ENCODE results near the gene ATP6AP2. TPM values are rescaled to one million over a fixed set of nuclear protein-coding genes. Genes with fewer than 3 reads are reported as not detected.

Gene ATP6AP2
- total and polyA plus RNA-seq, 2 donors (not counting 1 experiment from before 2014, with no cell fraction given) = 29.0 to 53.3 TPM

- no peak overlapping the region for H3K27ac Mint-ChIP-seq
- DNase-seq (no peak), ATAC-seq (ENCODE audit: low read depth) (no peak)
- 100% methylated on average over 1 of the region's 4 CpGs for WGBS (ENCODE audit: insufficient coverage)
- H3K27me3 Mint-ChIP-seq = no peaks in the 10 kb centered on the region
- Histone ChIP-seq H3K9ac (ENCODE audit: low read length) (no peak overlapping the region), H3K4me2 (replicated peaks; ENCODE audit: low read depth, low read length, poor library complexity, severe bottlenecking) (no peak overlapping the region), H3K36me3 (replicated peaks in 1 of 2; ENCODE audit: control extremely low read depth in 1 of 2, control insufficient read depth in 1 of 2, extremely low read depth in 1 of 2, insufficient read depth in 2 of 2, low read length in 1 of 2) (peaks cover 0 to 19% of the 10 kb centered on the region in 2 experiments), H3K4me1 (ENCODE audit: control insufficient read depth in 2 of 2, insufficient read depth in 2 of 2, low read length in 2 of 2) (no peaks in the 10 kb centered on the region), H3K27me3 (replicated peaks in 1 of 4; ENCODE audit: control extremely low read depth in 1 of 4, control insufficient read depth in 3 of 4, insufficient read depth in 4 of 4, low read length in 3 of 4) (no peaks in the 10 kb centered on the region), H3K9me3 (ENCODE audit: control extremely low read depth in 1 of 3, control insufficient read depth in 2 of 3, insufficient read depth in 1 of 3, low read length in 2 of 3) (peaks cover 0 to 8% (median 0%) of the 10 kb centered on the region in 3 donors), H2AFZ (ENCODE audit: insufficient read depth, low read depth, low read length, poor library complexity, severe bottlenecking) (no peak overlapping the region), H4K20me1 (ENCODE audit: control insufficient read depth, insufficient read depth, low read length, poor library complexity, severe bottlenecking) (no peaks in the 10 kb centered on the region), H3K27ac (ENCODE audit: low read length in 2 of 2) (no peak overlapping the region), H3K4me3 (ENCODE audit: control extremely low read depth in 1 of 5, extremely low read depth in 1 of 5, insufficient read depth in 1 of 5, low read depth in 2 of 5, low read length in 4 of 5) (no peak overlapping the region), H3K79me2 (ENCODE audit: control insufficient read depth, insufficient read depth, low read length) (no peaks in the 10 kb centered on the region)
- H3K4me3 Mint-ChIP-seq = no peak overlapping the region
- TF ChIP-seq CTCF (IDR thresholded peaks at IDR 0.05) (no peak), EZH2 (IDR thresholded peaks at IDR 0.05; ENCODE audit: borderline replicate concordance, insufficient read depth, low read depth, low read length, poor library complexity, severe bottlenecking) (no peak)
- intact Hi-C loops (cut with micrococcal nuclease) = no loop called here
- ChIA-PET POLR2A (no interaction called here), CTCF (no interaction called here)
- H3K9me3 Mint-ChIP-seq (ENCODE audit: insufficient read depth) = no peaks in the 10 kb centered on the region
- H3K4me1 Mint-ChIP-seq = no peaks in the 10 kb centered on the region
These were observed 44.5 kb downstream of the ATP6AP2 start for GRCh38 chrX:40625294-40625693.

- Histone ChIP-seq H3K9me3 (ENCODE audit: control extremely low read depth in 1 of 3, control insufficient read depth in 2 of 3, insufficient read depth in 1 of 3, low read length in 2 of 3) (no peaks in the 10 kb centered on the region), H3K79me2 (ENCODE audit: control insufficient read depth, insufficient read depth, low read length) (peaks cover under 1% of the 10 kb centered on the region), H3K4me3 (ENCODE audit: control extremely low read depth in 1 of 5, extremely low read depth in 1 of 5, insufficient read depth in 1 of 5, low read depth in 2 of 5, low read length in 4 of 5) (no peak overlapping the region), H3K9ac (ENCODE audit: low read length) (no peak overlapping the region), H3K4me1 (ENCODE audit: control insufficient read depth in 2 of 2, insufficient read depth in 2 of 2, low read length in 2 of 2) (peaks cover 14 to 15% of the 10 kb centered on the region in 2 donors), H3K36me3 (replicated peaks in 1 of 2; ENCODE audit: control extremely low read depth in 1 of 2, control insufficient read depth in 1 of 2, extremely low read depth in 1 of 2, insufficient read depth in 2 of 2, low read length in 1 of 2) (peaks cover 0 to 32% of the 10 kb centered on the region in 2 experiments), H2AFZ (ENCODE audit: insufficient read depth, low read depth, low read length, poor library complexity, severe bottlenecking) (no peak overlapping the region), H3K27me3 (replicated peaks in 1 of 4; ENCODE audit: control extremely low read depth in 1 of 4, control insufficient read depth in 3 of 4, insufficient read depth in 4 of 4, low read length in 3 of 4) (no peaks in the 10 kb centered on the region), H4K20me1 (ENCODE audit: control insufficient read depth, insufficient read depth, low read length, poor library complexity, severe bottlenecking) (peaks cover 22% of the 10 kb centered on the region), H3K4me2 (replicated peaks; ENCODE audit: low read depth, low read length, poor library complexity, severe bottlenecking) (no peak overlapping the region), H3K27ac (ENCODE audit: low read length in 2 of 2) (no peak overlapping the region)
- peaks cover 16% of the 10 kb centered on the region for H3K4me1 Mint-ChIP-seq
- no peak for DNase-seq
- ATAC-seq (ENCODE audit: low read depth) = no peak
- 100% methylated on average over 4 of the region's 5 CpGs for WGBS (ENCODE audit: insufficient coverage)
- H3K27ac Mint-ChIP-seq = no peak overlapping the region
- CTCF ChIA-PET = no interaction called here
- intact Hi-C loops (cut with micrococcal nuclease) = no loop called here
- no peaks in the 10 kb centered on the region for H3K27me3 Mint-ChIP-seq
- POLR2A ChIA-PET = no interaction called here
- H3K9me3 Mint-ChIP-seq (ENCODE audit: insufficient read depth) = no peaks in the 10 kb centered on the region
- TF ChIP-seq CTCF (IDR thresholded peaks at IDR 0.05) = no peak
- TF ChIP-seq EZH2 (IDR thresholded peaks at IDR 0.05; ENCODE audit: borderline replicate concordance, insufficient read depth, low read depth, low read length, poor library complexity, severe bottlenecking) = no peak
- H3K4me3 Mint-ChIP-seq = no peak overlapping the region
These were observed 47.7 kb downstream of the ATP6AP2 start for GRCh38 chrX:40628506-40628905.

Data from B cell (primary cell).